HG03103 (cell line): ENCODE measurements around the gene LTBP1.
"Not testable (repeated sequence)": the region's sequence is repeated elsewhere in the genome, so short reads cannot be mapped to it uniquely, and the experiment has no call there.

Experiments used
- ATAC-seq: cut with Tn5 transposase; IDR thresholded peaks from one replicate; pipeline ENCODE4 v1.9.1; 2021; ENCODE audit warnings: low read depth; ENCODE audit not compliant: unreplicated experiment

LTBP1 gene

DNA sequence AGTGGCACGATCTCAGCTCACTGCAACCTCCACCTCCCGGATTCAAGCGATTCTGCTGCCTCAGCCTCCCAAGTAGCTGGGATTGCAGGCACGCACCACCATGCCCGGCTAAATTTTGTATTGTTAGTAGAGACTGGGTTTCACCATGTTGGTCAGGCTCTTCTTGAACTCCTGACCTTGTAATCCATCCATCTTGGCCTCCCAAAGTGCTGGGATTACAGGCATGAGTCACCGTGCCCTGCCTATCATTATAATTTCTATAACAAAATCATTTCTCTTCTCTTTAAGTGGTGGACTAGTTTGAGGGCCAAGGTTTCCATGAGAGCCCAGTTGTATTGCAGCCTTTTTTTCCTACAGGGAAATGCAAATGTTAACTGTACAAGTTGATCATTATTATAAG, 442.9 kb downstream of the LTBP1 start:
- ATAC-seq: not testable (repeated sequence)

DNA sequence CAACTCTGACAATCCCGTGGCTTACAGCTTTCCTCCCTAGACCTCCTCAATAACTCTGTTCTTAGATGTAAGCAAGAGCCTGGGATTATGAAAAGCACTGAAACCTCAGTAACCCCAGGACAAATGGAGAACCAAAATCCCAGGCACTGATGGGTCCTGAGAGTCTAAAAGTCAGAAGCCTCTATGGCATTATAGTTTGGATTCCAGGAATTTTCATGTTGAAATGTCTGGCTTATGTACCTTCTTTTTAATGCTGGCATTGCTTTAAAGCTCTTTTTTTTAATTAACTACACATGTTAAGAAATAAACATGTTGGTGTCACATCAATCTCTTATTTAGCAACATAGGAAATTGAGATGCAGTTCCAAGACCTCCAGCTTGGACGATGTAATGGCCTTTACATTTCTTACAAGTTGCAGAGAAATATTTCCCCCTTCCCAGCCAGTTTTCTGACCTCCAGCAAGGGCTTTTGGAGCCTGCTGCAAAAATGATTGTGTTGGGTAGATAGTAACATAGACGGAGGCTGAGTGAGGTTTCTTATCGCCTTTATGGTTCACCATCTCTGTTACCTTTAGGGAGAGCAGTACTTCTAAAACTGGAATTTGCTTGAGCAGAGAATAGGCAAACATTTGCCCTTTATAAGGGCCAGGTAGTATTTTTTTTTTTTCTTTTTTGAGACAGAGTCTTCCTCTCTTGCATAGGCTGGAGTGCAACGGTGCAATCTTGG, 444.9 kb downstream of the LTBP1 start:
- ATAC-seq: no peak

DNA sequence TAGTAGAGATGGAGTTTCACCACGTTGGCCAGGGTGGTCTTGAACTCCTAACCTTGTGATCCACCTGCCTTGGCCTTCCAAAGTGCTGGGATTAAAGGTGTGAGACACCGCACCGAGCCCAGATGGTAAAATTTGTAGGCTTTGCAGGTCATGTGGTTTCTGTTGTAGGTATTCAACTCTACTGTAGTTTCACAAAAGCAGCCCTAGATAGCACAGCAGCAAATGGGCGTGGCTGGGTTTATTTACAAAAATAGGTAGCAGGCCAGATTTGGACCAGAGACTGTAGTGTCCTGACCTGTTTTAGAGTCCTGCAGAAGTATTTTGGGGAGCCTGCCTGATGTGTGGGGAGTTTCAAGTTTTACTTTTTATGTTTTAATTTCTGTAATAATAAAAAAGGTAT, 445.6 kb downstream of the LTBP1 start:
- ATAC-seq: no peak

DNA sequence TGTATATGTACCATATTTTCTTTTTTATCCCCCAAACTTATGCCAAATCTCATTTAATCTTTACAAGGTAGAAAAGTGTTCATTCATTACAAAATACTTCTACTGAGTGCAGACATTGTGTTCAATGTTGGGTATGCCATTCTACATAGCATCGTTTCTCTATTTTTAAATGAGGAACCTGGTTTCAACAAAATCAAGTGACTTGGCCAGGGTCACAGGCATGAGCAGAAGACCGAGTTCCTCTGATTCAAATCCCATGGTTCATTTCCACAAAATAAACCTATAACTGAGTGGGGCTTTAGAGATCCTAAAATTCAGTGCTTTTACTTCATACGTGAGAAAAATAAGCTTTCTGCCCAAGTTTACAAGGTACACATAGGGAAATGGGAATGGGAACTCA, 448.3 kb downstream of the LTBP1 start:
- no peak for ATAC-seq

DNA sequence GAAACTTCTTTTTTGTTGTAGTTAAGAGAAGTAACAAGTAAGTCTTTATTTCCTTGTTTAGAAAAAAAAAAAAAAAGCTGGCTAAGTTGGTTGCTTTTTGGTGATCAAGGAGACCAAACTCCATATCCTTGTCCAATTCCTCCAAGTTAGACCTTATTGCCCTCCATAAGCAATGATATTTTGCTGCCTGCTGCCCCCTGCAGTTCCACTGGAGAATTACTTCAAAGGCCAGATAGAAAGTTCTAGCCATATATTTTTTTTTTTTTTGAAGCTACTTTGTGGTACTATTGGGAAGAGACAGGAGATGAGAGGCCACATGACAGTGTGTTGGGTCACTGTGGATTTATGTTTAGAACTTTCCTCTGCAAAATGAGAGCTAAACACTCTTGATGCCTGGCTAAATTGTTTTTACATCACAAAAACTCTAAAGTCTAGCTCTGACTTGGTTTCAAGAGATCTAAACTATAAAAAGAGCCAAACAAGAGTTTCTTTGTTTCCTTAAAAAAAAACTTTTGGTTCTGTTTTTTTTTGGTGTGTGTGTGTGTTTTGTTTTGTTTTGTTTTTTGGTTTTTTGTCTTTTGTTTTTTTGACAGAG, 449.0 kb downstream of the LTBP1 start:
- no peak for ATAC-seq

DNA sequence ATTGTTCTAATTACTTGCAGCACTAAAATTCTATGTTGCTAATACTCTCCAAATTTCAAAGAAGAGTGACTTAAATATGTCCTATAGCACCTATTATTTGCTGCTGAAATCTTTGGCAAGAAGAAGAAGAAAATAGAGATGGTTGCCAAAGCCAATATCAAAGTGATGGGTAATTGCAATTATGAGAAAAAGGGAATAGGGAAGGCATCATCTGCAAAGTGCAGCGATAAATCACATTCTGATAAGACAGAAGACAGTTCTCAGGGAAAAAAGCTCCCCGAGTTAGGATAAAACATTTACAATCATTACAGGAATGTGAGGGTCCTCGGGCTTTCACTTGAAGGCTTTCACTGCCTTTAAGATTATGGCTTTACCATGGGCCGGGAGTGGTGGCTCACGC, 457.6 kb downstream of the LTBP1 start:
- ATAC-seq: no peak

DNA sequence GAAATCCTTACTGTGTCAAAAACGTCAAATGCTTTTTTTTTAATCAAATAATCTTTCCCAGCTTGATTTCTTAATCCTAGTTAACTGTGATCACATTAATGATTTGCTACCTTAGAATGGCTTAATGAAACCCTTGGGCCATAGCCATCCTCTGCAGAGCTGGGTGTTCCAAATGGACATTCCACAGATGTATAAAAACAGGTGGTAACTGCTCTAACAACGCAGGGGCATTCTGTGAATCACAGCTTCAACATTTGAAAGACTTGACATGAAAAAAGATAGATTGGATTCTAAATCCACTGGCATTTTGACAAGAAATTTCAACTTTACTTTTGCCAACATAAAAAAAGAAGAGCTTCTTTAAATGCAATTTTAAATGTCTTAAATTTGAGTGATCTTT, 459.9 kb downstream of the LTBP1 start:
- ATAC-seq: no peak

DNA sequence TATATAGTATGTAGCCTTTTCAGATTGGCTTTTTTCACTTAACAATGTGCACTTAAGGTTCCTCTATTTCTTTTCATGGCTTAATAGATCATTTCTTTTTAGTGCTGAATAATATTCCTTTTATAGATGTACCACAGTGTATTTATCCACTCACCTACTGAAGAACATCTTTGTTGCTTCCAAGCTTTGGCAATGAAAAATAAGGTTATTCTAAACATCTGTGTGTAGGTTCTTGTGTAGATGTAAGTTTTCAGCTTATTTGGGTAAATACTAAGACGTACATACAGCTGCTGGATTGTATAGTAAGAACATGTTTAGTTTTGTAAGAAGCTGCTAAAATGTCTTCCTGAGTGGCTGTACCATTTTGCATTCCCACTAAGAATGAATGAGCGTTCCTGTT, 461.4 kb downstream of the LTBP1 start:
- ATAC-seq: no peak

DNA sequence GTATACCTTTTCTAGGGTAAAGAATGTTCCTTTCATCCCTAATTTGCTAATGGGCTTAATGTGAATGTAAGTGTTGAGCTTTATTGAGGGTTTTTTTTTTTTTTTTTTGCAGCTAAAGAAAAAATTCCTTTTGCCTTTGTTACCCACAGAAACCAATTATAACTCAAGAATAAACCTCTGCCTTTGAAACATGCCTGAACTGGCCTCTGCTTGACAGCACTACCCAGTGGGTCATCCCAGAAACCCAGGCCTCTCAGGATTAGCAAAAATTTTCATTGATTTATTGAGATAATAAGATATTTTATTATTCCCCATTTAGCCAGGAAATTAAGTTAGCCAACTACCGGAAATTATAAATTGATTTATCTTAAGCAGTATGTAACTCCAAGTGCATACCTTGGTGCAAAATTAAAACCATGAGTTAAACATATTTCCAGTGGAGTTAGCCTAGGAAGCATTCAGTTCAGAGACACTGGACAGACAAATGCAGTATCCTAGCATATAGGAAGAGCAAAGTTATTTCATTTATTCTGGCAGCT, 462.7 kb downstream of the LTBP1 start:
- no peak for ATAC-seq

DNA sequence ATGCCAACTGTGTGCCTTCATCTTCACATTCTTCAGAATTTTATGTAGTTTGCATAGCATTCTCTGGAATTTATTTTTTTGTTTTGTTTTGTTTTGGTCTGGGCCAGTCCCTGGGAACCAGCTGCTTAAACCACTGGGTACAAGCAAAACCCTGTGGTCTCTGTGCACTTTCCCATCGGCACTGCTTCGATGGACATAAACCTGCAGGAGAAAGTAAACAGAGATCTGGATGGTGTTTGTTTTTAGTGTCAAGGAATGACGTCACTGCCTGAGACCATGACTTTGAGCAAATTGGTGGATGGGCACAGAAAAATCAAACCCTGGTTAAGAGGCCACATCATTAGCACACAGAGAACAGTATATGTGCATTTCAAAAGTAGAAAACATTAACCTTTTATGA, 465.0 kb downstream of the LTBP1 start:
- no peak for ATAC-seq

DNA sequence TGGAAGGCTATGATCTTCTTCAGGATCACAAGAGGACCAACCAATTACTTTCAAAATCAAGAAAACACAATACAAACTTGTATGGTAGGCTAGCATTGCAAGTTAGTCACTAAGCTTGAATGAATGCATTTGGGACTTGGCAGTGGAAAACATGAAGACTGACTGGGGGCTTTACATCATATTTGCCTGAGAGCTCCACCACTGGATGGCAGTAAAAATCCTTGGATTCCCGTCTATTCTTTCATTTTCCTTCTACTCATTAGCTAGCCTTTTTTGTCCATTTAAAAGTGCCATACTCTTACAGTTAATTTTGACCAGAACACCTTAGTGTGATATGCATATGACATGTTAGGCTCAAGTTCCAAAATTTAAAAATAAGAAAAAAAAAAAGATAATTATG, 466.2 kb downstream of the LTBP1 start:
- no peak for ATAC-seq

DNA sequence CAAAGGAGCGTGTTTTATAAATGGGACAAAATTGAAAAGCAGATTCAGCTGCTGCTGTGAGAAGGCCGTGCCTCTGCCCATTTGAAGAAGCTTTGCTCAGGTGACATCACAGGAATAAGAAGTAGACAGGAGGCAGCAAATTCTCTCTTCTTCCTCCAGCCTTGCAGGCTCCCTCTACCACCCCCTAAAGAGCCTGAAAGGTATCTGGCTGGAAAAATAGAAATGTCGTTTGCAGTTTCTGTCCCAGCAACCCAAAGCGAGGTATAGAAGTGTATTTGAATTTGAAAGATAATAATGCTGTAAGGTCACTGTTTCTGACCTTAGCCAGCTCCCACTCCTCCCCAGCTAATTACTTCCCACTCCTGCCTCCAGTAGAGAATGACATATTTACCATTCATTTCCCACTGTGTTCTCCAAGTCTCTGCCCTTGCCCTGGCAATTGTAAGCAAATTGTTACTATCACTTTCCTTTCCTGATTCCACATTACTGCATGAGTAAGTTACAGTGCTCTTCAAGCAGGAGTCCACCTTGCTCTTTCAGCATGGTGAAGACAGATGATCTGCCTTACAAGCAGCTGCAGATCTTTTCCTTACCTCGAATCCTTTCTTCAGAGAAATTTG, 472.9 kb downstream of the LTBP1 start:
- no peak for ATAC-seq

DNA sequence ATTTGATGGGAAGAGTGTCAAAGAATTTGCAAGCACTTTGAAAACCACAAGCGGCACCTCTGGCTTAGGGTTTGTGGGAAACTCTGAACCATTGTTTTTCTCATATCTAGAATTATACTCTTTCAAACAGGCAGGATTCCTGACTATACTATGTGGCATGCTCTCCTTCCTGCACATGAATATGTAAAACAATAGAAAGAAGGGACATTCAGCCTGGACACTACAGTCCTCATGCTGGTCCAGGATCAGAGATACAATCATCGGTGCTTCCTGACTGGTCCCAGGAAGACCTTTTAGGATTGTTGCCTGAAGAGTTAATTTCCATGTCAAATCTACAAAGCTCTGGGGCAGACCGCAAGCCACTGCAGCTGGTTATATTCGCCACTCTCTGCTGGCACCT, 474.0 kb downstream of the LTBP1 start:
- ATAC-seq: no peak

DNA sequence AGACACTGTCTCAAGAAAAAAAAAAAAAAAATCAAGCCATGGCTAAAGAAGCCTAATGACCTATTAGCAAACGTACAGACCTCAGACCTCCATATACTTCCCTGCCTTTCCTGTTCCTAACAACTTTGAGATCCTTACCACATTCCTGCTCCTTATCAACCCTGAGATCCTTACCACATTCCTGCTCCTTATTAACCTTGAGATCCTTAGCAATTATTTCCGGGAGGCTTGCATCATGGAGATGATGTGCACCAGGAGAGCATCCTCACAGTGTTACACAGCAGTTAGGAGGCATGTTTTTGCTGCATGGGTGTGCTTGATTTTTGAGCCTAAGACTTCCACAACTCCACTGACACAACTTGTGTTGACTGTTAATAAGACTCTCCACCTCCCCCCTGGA, 475.1 kb downstream of the LTBP1 start:
- no peak for ATAC-seq

DNA sequence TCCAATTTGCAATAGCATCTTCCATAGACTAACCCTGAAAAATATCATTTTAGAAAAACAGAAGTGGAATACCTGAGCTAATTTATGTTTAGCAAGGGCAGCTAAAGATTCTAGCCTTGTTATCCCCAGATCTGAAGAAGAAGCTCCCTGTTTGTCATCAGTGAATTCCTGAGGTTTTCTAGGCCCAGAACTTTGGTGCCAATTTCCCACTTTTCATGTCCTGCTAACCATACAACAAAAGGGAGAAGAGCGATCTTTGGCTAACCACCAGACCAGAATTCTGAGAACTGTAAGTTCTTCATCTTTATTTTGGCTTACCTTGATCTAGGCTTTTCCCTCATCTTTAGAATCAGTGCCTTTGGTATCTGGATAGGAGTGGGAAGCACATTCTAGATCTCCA, 478.4 kb downstream of the LTBP1 start:
- no peak for ATAC-seq

DNA sequence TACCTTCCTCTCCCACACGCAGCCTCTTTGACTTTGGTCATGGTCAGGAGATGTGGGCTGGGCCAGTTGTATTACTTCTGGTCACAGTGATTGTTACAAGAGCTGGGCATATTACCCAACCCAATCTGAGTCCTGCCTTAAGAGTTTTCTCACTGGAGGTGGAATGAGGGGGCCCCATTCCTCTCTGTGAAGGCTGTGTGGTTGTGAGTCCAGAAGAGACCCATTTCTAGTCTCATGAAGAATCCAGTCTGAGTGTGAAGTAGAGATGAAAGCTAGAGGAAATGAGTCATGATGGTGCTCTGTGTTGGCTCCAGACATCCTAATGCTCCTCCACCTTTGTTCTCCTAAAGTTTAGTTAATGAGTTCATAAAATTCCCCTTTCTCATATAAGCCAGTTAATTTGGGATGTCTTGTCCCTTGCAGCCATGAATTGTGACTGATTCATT, 478.9 kb downstream of the LTBP1 start:
- ATAC-seq: no peak

DNA sequence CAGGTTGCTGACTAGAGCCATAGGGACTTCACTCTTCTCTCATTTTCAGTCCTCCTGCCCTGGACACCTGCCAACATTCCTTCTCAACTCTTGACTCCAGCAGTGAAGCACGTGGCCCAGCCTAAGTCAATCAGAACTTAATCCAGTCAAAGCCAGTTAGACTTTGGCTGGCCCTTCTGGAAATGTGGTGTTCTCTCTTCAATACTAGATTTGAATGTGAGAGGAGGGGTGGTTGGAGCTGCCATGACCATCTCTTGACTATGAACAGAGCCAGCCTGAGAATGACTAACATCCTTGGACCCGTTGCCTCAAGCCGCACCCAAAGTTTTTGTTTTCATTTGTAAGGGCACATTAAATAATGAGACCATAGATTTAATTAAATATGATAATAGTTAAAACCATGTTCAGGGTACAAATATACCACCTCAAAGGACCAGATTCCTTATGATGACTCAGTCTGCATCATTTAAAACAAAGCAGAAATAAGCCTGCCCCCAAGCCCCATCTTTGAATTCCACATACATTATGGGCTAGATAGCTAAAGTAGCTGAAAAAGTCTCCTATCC, 480.0 kb downstream of the LTBP1 start:
- no peak for ATAC-seq

DNA sequence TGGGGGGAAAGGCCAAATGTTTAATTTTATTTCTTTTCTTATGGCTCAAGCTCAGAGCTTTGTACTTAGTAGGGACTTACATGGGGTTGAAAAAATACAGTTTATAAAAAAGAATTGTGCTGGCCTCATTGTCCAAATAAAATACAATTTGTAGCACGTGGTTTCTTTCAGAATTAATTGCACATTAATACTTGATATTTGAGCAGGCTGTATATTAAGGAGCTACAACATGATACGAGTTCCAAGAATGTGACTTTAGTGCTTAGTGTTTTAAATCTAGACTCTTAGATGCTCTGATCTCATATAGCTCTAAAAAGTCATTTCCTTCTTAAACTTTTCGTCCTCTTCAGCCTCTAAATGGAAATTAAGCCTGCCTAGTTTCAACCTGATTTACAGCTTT, 483.3 kb downstream of the LTBP1 start:
- no peak for ATAC-seq

DNA sequence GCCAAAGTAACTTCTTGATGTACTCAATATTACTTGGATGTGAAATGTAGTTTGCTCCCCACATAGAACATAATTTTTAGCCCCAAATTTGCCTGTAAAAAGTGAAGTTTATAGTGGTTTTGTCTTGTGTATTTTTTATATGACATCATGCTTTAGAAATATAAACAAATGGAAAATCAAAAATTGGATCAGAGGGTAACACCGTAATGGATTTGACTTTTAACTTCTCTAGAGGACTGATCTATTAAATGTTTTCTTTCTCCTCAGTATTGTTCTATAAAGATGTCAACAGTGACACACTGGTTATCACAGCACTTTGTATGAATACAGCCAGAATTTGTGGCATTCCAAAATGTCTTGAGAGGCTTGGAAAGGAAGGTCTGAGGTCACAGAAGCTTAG, 484.1 kb downstream of the LTBP1 start:
- no peak for ATAC-seq

DNA sequence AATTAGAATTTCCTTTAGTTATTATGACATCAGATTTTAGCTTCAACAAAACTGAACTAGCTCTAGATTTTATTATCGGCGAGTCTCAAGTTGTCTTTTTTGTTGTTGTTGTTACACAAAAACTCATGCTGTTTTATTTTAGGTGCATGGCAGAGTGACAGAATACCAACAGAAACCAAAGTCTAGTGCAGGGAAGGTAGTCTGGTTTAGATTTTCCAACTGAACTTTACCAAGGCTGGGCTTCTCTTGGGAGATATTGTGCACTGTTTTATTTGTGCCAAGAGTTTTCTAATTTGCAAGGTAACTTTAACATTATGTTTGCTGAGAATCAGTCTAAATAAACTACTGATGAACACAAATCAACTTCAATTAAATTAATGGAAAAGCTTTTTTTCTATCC, 486.1 kb downstream of the LTBP1 start:
- no peak for ATAC-seq
